Upper lobe of right lung (tissue), 1 donor: ENCODE data around the gene TNFSF10. TPM values are rescaled to one million over a fixed set of nuclear protein-coding genes. Genes with fewer than 3 reads are reported as not detected.

ENCODE experiments used
- ATAC-seq: fragments of 200-7000 bp; cut with Tn5 transposase; one replicate; pipeline ENCODE4 v1.9.1; 2020; ENCODE audit warnings: mild to moderate bottlenecking, moderate library complexity
- DNase-seq: peaks from one replicate; pipeline ENCODE4 v3.0.0-alpha.2; 2020
- H3K27ac ChIP-seq: fragments of 200-600 bp; one replicate; pipeline ENCODE4 v1.8.0; 2022
- H3K27me3 ChIP-seq: fragments of 200-600 bp; one replicate; pipeline ENCODE4 v1.8.0; 2022; ENCODE audit warnings: mild to moderate bottlenecking
- H3K36me3 ChIP-seq: fragments of 200-600 bp; one replicate; pipeline ENCODE4 v1.8.0; 2022
- H3K4me1 ChIP-seq: fragments of 200-600 bp; one replicate; pipeline ENCODE4 v1.8.0; 2022
- H3K4me3 ChIP-seq: fragments of 200-600 bp; one replicate; pipeline ENCODE4 v1.8.0; 2022; ENCODE audit warnings: mild to moderate bottlenecking
- H3K9me3 ChIP-seq: fragments of 200-600 bp; one replicate; pipeline ENCODE4 v1.8.0; 2022
- CTCF ChIP-seq: fragments of 200-600 bp; IDR thresholded peaks from one replicate; pipeline ENCODE4 v1.8.0; 2022; ENCODE audit warnings: antibody characterized with exemption
- intact Hi-C: fragments of 100-400 bp; cut with DNase I; formaldehyde crosslinking; loops from one replicate; pipeline ENCODE4 v1.11.0; 2022
- total RNA-seq: library from RNA; stranded (reverse); fragmentation: NEBNext Ultra II Directional; extraction: Animal tissue kit (Norgen Biotek cat#: 25700); gene quantifications from one replicate; pipeline ENCODE4 v1.2.1, GENCODE V29; 2021
- donor health status: DM: no; HTN: yes; CAD: no; lungs with severe emphysema.

TNFSF10 gene
- total RNA-seq, 1 donor from 2014 or later: 140 TPM

- ATAC-seq: peak; percentile 72
Measured at GRCh38 chr3:172557515-172558220, 34.4 kb upstream of the TNFSF10 start.

GRCh38 chr3:172553526-172554252 is 30.5 kb upstream of the TNFSF10 start:
- Histone ChIP-seq H3K27me3 (no peaks in the 10 kb centered on the region), H3K9me3 (no peaks in the 10 kb centered on the region), H3K4me1 (peaks cover 13% of the 10 kb centered on the region), H3K27ac (no peak overlapping the region), H3K4me3 (no peak overlapping the region), H3K36me3 (no peaks in the 10 kb centered on the region)
- DNase-seq (no peak), ATAC-seq (no peak)
- intact Hi-C loops: no loop called here
- no peak for TF ChIP-seq CTCF

More at GRCh38 chr3:172557515-172558220, 34.4 kb upstream of the TNFSF10 start:
- DNase-seq: no peak
- intact Hi-C loops: no loop called here
- no peaks in the 10 kb centered on the region for H3K9me3 ChIP-seq
- H3K36me3 ChIP-seq: no peaks in the 10 kb centered on the region
- TF ChIP-seq CTCF: no peak
- peaks cover 23% of the 10 kb centered on the region for H3K4me1 ChIP-seq
- peak overlapping the region; percentile 67 for H3K27ac ChIP-seq
- no peaks in the 10 kb centered on the region for H3K27me3 ChIP-seq
- no peak overlapping the region for H3K4me3 ChIP-seq

GRCh38 chr3:172552607-172553006 is 29.4 kb upstream of the TNFSF10 start:
- Histone ChIP-seq H3K4me1 (peaks cover 7% of the 10 kb centered on the region), H3K27me3 (no peaks in the 10 kb centered on the region), H3K36me3 (no peaks in the 10 kb centered on the region), H3K4me3 (no peak overlapping the region), H3K27ac (no peak overlapping the region), H3K9me3 (no peaks in the 10 kb centered on the region)
- DNase-seq (no peak), ATAC-seq (no peak)
- no peak for TF ChIP-seq CTCF
- intact Hi-C loops: no loop called here

- Histone ChIP-seq H3K9me3 (no peaks in the 10 kb centered on the region), H3K27me3 (no peaks in the 10 kb centered on the region), H3K4me1 (peaks cover 6% of the 10 kb centered on the region), H3K36me3 (no peaks in the 10 kb centered on the region), H3K27ac (no peak overlapping the region), H3K4me3 (no peak overlapping the region)
- TF ChIP-seq CTCF: no peak
- DNase-seq (no peak), ATAC-seq (no peak)
- intact Hi-C loops: no loop called here
Measured at GRCh38 chr3:172551874-172552273, 28.6 kb upstream of the TNFSF10 start.

- Histone ChIP-seq H3K36me3 (no peaks in the 10 kb centered on the region), H3K4me3 (no peak overlapping the region), H3K27ac (no peak overlapping the region), H3K27me3 (no peaks in the 10 kb centered on the region), H3K9me3 (no peaks in the 10 kb centered on the region), H3K4me1 (peaks cover 14% of the 10 kb centered on the region)
- intact Hi-C loops: no loop called here
- ATAC-seq (peak; percentile 77), DNase-seq (no peak)
- TF ChIP-seq CTCF: no peak
Measured at GRCh38 chr3:172550347-172550943, 27.2 kb upstream of the TNFSF10 start.
